ENCODE measurements around the gene BEST2. TPM values are rescaled to one million over a fixed set of nuclear protein-coding genes. Genes with fewer than 3 reads are reported as not detected.

The BEST2 gene
- total RNA-seq, 2 donors from 2014 or later = not detected

DNA sequence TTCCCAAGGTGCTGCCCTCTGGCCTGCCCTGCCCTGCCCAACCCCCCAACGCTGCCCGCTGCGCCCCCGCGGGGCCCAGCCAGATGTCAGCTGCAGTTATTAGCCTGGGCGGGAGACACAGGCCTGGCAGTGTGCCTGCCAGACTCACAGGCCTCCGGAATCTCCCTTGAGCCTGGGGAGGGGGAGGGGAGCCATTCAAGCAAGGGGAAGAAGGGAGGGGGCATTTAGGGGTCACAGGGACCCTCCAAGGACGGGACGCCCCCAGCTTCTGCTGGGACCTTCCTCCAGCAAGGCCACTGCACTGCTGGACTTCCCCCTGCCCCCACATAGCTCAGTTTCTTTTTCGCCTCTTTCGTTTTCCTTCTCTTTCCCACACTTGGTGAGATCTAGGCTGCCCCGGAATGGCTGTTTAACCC, 37.1 kb downstream of the BEST2 start:
- Histone ChIP-seq H3K27ac (peak overlapping the region; percentile 96 to 99), H3K36me3 (peaks cover 9% of the 10 kb centered on the region), H3K9me3 (no peaks in the 10 kb centered on the region), H3K4me1 (peaks cover 0 to 67% of the 10 kb centered on the region in 2 donors), H3K4me3 (peak overlapping the region; percentile 82 to 88), H3K27me3 (no peaks in the 10 kb centered on the region)
- peak; percentile 88 for DNase-seq (ENCODE audit: low spot score)
- TF ChIP-seq, protein P1, sequence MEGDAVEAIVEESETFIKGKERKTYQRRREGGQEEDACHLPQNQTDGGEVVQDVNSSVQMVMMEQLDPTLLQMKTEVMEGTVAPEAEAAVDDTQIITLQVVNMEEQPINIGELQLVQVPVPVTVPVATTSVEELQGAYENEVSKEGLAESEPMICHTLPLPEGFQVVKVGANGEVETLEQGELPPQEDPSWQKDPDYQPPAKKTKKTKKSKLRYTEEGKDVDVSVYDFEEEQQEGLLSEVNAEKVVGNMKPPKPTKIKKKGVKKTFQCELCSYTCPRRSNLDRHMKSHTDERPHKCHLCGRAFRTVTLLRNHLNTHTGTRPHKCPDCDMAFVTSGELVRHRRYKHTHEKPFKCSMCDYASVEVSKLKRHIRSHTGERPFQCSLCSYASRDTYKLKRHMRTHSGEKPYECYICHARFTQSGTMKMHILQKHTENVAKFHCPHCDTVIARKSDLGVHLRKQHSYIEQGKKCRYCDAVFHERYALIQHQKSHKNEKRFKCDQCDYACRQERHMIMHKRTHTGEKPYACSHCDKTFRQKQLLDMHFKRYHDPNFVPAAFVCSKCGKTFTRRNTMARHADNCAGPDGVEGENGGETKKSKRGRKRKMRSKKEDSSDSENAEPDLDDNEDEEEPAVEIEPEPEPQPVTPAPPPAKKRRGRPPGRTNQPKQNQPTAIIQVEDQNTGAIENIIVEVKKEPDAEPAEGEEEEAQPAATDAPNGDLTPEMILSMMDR (IDR thresholded peaks at IDR 0.05) = no peak

DNA sequence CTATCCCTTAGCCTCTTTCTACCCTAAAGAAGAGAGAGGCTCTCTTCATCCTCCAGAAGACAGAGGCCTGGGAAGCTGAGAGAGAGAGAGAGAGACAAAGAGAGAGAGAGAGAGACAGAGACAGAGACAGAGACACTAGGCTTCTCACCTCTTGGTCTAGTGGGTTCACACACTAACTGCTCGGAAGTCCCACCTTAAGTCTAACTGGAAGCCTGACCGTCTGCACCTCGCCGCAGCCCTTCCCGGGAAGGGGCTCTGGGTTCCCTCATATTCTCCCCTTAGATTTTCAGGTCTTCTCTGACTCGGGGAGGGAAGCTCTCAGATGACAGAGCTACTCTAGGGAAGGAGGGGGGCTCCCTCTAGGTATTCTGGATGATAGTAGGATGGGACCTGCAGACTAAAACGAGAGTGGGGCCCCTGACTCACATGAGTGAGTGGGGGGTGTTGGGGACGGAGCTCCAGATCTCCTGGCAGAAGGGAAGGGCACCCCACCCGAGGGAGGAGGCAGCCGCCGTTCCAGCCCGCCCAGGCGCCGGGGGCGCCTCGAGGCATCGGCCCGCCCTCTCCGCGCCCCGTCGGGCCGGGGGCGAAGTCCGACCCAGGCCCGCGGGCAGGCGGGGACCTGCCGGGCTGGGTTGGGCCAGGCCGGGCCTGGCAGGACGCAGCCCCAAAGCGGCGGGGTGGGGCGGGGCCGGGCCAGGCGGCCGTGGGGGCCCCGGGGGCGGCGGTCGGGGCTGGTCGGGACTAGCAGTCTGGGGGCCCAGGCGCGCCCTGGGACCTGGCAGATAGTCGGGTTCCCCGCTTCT, 37.7 kb downstream of the BEST2 start:
- H3K4me1 ChIP-seq = peaks cover 0 to 66% of the 10 kb centered on the region in 2 donors
- H3K36me3 ChIP-seq = peaks cover 9% of the 10 kb centered on the region
- H3K4me3 ChIP-seq = peak overlapping the region; percentile 82 to 88
- TF ChIP-seq, protein P1 (IDR thresholded peaks at IDR 0.05) = no peak
- H3K27me3 ChIP-seq = no peaks in the 10 kb centered on the region
- DNase-seq (ENCODE audit: low spot score) = no peak
- H3K27ac ChIP-seq = peak overlapping the region; percentile 96 to 99
- H3K9me3 ChIP-seq = no peaks in the 10 kb centered on the region

- Histone ChIP-seq H3K36me3 (peaks cover 9% of the 10 kb centered on the region), H3K4me3 (peak overlapping the region; percentile 82 to 88), H3K27me3 (no peaks in the 10 kb centered on the region), H3K27ac (peak overlapping the region; percentile 96 to 99), H3K9me3 (no peaks in the 10 kb centered on the region), H3K4me1 (peaks cover 0 to 59% of the 10 kb centered on the region in 2 donors)
- peak; percentile 97 for DNase-seq (ENCODE audit: low spot score)
- TF ChIP-seq, protein P1 (IDR thresholded peaks at IDR 0.05) = no peak
Observed at GRCh38 chr19:12789904-12790619, 38.5 kb downstream of the BEST2 start.

- peaks cover 0 to 53% of the 10 kb centered on the region in 2 donors for H3K4me1 ChIP-seq
Observed at GRCh38 chr19:12790628-12791344, 39.2 kb downstream of the BEST2 start.

More at GRCh38 chr19:12790628-12791344, 39.2 kb downstream of the BEST2 start:
- DNase-seq (ENCODE audit: low spot score) = peak; percentile 53
- Histone ChIP-seq H3K9me3 (no peaks in the 10 kb centered on the region), H3K27ac (peak overlapping the region; percentile 96 to 99), H3K36me3 (peaks cover 9% of the 10 kb centered on the region), H3K4me3 (peak overlapping the region; percentile 82 to 88), H3K27me3 (no peaks in the 10 kb centered on the region)
- TF ChIP-seq, protein P1 (IDR thresholded peaks at IDR 0.05) = no peak
